GM18520 (cell line): ENCODE results near the gene TEX9.
"Not testable (repeated sequence)": the region's sequence is repeated elsewhere in the genome, so short reads cannot be mapped to it uniquely, and the experiment has no call there.

Experiments used
- ATAC-seq: cut with Tn5 transposase; IDR thresholded peaks from one replicate; pipeline ENCODE4 v1.9.1; 2021; ENCODE audit not compliant: unreplicated experiment

TEX9 gene

DNA sequence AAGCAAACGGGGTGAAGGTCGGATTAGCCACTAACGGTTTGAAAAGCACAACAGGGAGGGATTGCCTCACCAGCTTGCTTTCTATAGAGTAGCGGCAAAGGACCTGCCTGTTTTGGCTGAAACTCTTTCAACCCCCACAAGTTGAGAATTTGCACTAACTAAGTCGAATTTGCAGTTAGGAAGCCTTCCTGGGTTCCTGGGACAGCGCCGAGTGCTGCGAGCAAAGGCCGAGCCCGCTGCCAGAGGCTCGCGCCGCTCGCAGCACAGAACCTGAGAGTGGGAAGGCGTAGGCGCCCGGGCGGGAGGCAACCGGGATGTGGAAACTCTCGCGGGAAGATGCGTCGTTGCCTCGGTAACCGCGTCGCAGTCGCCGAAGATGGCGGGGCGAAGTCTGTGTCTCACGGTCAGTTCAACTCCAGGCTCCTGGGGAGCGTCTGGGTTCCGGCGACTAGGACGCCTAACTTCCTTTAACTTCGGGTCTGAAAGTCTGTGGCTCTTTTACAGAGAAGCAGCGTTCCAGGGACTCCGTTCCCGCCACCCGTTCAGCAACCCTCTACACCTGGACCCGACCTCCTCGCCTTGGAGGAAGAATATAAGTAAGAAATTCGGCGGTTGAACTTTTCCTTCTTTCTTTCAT, at the start of gene TEX9:
TEX9 (plus strand) TSS at position 352 of the 637 bp plus-strand sequence; CDS start at position 377, 25 bp downstream.
- peak; percentile 79 for ATAC-seq

DNA sequence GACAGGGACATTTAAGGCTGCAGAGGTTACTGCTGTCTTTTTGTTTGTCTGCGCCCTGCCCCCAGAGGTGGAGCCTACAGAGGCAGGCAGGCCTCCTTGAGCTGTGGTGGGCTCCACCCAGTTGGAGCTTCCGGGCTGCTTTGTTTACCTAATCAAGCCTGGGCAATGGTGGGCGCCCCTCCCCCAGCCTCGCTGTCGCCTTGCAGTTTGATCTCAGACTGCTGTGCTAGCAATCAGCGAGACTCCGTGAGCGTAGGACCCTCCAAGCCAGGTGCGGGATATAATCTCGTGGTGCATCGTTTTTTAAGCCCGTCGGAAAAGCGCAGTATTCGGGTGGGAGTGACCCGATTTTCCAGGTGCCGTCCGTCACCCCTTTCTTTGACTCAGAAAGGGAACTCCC, 48.7 kb upstream of the TEX9 start:
- not testable (repeated sequence) for ATAC-seq

DNA sequence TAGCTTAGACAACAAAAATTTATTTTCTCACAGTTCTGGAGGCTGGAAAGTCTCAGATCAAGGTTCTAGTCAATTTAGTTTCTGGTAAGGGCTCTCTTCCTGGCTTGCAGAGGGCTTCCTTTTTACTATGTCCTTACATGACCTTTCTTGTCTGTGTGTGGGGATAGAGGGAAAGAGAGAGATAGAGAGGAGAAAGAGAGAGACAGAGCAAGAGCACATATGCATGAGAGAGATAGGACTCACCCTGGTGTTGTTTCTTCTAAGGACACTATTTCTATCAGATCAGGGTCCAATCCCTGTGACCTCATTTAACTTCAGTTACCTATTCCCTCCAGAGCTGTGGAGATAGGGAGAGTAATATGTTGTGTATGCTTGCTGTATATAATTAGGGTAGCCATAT, 44.9 kb upstream of the TEX9 start:
- ATAC-seq = no peak

DNA sequence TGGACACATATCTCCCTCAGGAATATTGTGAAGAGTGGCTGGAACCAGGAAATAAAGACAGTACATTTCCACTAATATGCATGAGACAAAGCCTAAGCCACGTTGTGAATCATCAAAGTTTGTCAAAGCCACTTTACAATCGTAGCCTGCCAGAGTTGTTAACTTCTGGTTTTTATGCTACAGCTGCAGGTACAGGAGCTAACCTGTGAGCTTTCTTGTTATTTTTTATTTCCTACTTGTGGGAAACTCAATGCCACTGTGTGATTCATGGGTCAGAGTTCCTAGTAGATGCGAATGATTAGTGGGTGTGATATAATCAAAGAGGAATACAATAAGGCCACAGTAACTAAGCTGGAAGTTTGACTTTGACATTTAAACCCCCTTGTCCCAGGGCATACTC, 44.4 kb upstream of the TEX9 start:
- no peak for ATAC-seq

DNA sequence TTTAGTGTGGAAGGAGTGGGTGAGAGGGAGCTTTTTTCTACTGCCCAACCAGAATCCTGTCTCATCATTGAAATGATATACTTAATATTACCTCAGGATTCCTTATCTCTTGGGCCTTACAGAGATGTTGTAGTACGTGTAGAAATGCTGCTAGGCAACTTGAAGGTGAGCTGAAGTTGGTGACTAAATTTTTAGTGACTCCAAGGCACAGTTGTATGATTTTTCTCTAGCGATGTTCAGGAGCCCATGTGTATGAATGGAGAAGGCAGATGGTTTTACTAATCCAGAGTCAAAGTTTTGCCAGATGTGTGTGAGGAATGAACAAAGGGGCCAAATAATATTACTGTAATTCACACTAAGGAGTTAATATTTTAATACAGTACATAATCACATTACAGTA, 42.8 kb upstream of the TEX9 start:
- no peak for ATAC-seq

DNA sequence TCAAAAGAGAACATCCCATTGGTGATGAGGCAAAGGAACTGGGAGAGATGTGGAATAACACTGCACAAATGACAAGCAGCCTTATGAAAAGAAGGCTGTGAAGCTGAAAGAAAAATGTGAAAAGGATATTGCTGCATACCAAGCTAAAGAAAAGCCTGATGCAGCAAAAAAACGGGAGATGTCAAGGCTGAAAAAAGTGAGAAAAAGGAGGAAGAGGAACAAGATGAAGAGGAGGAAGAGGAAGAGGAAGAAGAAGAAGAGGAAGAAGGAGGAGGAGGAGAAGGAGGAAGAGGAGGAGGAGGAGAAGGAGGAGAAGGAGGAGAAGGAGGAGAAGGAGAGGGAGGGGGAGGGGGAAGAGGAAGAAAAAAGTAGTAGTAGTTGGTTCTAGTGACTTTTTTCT, 41.8 kb upstream of the TEX9 start:
- ATAC-seq = no peak

DNA sequence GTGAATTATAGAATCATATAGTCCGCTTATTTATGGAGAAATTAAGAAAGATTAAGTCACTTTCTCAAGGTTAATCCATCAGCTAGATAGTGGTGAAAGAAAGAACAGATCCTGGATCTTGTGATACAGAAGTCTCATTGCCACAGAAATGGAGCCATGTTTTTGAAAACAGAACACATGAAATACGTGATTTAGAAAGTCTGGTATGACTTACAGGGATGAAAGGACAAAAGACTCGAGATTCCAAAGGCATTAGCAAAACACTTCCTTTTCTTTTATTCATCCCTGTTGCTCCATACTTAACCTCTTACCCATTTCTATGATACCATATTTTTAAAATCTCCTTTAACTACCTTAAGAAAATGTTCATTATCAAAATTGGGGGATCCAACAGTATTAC, 40.0 kb upstream of the TEX9 start:
- ATAC-seq = no peak

DNA sequence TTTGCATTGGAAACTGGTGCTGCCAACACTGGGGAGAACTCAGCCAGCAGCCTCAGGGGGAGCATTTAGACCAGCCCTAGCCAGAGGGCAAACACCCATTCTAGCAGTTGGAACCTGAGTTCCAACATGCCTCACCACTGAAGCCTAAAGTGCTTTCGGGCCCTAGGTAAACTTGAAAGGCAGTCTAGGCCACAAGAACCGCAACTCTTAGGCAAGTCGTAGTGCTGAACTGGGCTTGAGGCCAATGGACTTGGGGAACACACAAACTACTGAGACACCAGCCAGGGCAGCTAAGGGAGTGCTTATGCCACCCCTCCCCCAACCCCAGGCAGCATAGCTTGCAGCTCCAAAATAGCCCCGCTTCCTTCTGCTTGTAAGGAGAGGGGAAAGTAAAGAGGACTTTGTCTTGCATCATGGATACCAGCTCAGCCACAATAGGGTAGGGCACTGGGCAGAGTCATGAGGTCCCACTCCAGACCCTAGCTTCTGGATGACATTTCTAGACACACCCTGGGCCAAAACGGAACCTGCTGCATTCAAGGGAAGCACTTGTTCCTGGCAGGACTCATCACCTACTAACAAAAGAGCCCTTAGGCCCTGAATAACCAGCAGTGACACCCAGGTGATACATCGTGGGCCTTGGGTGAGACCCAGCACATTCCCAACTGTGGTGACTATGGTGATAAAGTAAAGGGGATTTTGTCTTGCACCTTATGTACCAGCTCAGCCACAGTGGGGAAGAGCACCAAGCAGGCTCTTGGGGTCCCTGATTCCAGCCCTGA, 37.3 kb upstream of the TEX9 start:
- ATAC-seq = no peak

DNA sequence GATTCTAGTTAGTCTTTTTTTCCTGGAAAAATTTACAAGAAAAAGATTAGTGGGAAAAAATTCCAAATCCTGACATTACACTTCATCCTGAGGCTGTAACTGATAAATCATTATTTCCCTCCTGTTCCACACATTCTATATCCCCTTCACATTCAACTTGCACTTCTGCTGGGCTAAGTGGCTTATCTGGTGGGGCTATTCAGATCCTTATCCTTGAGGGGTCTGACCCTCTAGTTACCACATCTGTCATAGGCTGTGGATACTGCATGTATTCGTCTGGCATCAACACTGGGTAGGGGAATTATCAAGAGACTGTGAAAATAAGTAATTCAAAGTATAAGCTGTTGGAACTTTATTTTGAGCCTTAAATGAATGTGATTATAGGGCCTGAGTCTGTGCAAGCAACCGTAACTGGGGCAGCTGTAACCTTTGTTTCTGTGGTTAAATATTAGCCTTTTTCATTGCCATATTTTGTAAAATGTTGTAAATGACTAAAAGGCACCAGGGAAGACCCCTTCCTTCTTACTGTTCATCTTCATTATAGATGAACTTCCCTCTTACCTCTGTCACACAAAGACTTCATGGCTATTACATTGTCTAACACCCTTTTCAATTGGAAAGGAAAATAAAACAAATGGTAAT, 28.0 kb upstream of the TEX9 start:
- ATAC-seq = no peak

DNA sequence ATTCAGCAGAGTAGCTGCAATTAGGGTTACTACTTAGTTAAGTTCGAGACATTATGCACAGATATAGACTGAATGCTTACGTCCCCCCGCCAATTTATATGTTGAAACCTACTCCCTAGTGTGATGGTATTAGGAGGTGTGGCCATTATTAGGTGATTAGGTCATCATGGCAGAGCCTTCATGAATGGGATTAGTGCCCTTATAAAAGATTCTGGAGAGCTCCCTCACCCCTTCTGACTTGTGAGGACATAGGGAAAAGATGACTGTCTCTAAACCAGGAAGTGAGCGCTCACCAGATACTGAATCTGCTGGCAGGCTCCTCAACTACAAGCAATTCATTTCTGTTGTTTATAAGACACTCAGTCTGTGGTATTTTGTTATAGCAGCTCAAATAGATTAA, 25.6 kb upstream of the TEX9 start:
- no peak for ATAC-seq

DNA sequence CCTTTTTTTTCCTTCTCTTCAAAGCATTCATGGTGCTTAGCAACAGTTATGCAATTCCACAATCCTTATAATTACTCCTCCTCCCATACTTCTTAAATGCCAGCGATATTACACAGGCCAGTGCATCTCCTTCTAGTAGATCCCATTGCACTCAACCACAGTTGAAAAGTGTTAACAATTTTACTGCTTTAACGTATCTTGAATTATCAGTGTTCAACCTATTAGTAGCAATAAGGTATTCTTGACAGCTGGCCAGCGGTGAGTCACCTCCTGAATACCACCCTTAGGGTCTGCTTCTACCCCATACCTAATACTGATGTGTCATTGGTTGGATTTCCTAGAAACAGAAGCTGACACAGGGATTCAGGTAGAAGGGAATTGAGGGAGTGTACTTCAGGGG, 24.0 kb upstream of the TEX9 start:
- no peak for ATAC-seq

DNA sequence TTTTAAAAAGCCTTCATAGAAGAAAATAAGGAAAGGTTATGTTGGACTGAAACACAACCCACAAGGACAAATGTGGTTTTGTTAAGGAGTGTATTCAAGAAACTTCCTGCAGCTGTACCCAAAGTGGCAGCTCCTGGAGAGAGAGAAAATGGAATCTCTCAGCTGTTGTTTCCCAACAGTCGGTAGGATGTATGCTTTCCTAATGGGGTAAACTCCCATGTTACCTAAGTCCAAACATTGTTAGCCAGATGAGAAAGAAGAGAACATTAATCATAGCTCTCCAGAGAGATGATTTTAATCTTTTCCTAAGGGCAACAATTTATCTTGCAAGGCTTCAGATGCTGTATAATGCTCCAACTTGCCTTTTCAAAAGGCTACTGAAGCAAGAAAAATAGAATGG, 22.6 kb upstream of the TEX9 start:
- no peak for ATAC-seq

DNA sequence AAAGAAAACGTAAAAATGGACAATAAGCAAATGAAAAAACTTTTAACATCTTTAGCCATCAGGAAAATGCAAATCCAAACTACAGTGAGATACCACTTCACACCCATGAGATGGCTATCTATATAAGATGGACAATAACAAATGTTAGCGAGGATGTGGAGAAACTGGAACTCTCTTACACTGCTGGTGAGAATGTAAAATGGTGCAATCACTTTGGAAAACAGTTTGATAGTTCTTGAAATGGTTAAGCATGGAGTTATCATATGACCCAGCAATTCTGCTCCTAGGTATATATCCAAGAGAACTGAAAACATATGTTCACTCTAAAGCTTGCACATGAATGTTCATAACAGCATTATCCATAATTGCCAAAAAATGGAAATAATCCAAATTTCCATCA, 21.3 kb upstream of the TEX9 start:
- ATAC-seq = no peak

DNA sequence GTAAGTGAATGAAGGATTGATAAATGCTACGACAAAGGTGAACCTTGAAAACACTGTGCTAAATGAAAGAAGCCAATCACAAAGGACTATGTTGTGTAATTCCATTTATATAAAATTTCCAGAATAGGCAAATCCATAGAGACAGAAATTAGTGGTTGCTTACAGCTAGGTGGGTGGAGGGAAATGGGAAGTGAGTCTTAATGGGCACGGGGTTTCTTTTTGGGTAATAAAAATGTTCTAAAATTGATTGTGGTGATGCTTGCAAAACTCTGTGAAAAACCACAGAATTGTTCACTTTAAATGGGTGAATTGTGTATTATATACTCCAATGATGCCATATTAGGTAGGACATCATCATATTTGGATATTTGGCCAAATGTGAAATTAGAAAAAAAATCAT, 20.9 kb upstream of the TEX9 start:
- ATAC-seq = no peak

DNA sequence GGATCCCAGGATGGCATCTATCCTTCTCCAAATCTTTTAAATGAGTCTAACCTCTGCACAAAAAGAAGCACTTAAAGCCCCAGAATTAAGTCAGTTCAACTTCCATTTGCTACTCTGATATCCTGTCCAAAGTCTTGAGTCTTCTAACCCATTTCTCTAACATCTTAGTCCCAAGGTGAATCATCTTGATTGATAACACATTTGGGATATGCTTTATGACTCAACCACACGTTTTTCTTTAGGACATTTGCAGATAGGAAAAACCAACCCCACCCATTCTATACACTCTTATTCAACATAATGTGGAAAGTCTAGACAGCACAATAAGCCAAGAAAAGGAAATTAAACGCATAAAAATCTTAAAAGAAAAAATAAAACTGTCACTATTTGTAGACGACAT, 18.8 kb upstream of the TEX9 start:
- ATAC-seq = no peak

DNA sequence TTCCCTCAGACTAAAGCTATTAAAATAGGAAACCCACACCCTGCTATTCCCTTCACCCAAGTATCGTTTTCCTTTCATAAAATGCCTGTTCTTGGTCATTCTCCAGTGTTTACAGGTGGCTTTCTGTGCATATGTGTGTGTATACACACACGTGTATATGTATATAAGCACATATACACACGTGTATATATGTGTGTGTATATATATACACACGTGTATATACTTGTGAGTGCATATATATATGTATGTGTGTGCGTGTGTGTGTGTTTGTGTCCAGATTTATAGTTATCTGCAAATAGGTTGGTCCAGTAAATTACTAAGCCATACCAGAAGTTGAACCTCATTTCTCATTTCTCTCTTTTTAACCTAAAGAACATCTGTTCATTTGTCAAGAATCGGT, 15.7 kb upstream of the TEX9 start:
- ATAC-seq = no peak

DNA sequence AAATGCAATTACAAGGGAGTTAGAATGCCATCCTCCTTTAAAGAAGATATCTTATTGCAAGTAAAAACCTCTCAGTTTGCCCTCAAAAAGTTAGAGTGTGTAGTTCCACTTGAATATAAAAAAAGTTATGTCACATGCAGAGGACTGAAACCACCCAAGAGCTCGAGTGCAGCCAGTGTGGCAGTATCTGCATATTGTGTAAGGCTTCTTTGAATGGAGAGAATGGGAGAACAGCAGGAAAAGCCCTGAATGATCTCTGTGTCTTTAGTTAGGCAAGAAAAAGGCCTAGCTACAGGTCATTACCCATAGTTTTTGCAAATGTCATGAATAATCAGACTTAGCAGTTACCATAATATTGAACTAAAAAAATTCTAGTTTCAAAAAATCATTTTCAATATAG, 13.9 kb upstream of the TEX9 start:
- ATAC-seq = no peak

DNA sequence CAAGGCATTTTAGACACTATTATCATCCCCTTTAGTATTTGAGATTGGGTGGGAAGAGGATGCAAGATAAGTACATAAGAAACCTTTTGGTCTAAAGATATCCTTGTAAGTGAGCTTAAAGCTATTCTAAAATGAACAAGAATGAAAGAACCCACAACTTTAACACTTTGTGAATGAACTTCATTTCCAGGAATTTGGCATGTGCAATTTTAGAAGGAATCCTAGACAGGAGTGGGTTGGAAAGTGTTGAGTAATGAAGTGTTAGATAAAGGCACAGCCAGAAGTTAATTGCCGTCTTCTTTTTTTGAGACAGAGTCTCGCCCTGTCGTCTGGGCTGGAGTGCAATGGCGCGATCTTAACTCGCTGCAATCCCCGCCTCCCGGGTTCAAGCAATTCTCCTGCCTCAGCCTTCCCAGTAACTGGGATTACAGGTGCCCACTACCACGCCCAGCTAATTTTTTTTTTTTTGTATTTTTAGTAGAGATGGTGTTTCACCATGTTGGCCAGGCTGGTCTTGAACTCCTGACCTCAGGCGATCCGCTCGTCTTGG, 13.2 kb upstream of the TEX9 start:
- ATAC-seq = no peak

DNA sequence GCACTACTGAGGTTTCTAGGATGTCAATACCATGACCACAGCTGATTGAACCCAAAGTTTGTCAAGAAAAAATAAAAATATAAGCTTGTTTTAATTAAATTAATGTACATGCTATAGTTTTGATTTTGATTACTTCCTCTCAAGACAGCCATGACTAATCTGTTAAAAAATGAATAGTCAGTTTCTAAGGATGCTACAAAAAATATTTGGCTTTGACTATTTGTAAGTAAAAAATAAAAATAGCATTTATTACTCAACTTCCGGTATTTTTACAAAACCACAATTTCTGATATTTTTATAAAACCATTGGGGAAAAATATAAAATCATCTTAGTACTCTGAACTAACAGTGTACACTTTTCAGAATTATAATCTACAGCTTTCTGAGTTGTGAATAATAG, 12.1 kb upstream of the TEX9 start:
- ATAC-seq = no peak

DNA sequence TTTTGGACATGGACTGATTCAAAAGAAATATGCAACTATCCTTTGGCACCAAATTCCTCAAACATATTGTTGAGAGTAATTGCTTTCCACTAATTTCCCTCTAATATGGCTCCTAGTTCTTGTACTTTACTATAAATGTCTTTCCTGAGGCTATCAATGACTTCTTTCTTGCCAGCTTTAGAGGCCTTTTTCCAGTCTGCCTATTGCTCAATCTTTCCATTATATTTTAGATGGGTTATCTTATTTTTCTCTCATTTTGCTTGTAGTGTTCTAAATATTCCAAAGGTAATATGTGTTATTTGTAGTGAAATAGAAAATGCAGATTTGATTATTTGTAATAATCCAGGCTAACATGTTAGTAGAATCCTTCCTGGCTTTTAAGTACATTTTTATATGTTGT, 11.5 kb upstream of the TEX9 start:
- ATAC-seq = no peak

DNA sequence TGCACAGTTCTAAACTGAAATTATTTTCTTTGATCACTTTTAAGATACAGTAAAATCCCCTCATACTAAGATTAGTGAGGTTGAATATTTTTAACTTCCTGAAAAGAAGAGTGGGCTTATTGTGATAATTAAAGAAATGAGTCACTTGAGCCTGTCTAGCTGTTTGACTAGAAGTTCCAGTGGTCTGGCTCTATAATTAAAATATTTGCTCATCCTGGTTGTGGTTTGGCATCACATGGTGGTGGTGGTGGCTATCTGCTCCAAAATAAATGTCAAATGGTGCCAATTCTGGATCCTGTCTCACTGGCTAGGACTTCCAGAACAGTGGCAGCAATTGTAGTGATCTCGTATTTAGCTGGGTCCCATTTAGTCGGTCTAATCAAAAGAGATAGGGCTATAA, 8.6 kb upstream of the TEX9 start:
- ATAC-seq = peak; percentile 48

DNA sequence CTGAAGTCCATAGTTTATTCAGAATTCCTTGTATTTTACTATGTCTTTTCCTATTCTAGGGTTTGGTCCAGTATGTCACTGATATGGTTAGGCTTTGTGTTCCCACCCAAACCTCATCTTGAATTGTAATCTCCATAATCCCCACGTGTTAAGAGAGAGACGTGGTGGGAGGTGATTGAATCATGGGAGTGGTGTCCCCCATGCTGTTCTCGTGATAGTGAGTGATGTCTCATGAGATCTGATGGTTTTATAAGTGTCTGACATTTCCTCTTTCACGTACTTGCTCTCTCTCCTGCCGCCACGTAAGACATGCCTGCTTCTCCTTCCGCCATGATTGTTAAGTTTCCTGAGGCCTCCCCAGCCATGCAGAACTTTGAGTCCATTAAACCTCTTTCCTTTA, 6.6 kb upstream of the TEX9 start:
- no peak for ATAC-seq
